Caco-2 (cell line): ENCODE data around the gene LDAH. TPM values are rescaled to one million over a fixed set of nuclear protein-coding genes. Genes with fewer than 3 reads are reported as not detected.
"Not testable (repeated sequence)": the region's sequence is repeated elsewhere in the genome, so short reads cannot be mapped to it uniquely, and the experiment has no call there.

Experiments
- BruUV-seq: library from RNA; stranded (reverse); fragments of 400-500 nt; replicated peaks from 2 replicates; lab custom pipeline; 2021; lab: Mats Ljungman, UMichigan
- CTCF ChIA-PET: fragments of 300-600 bp; sonication (Branson Sonifier 250); formaldehyde crosslinking; loops from one replicate; lab custom pipeline; 2022; ENCODE audit warnings: antibody characterized with exemption; lab: Charles Lee
- POLR2A ChIA-PET: fragments of 300-600 bp; sonication (Branson Sonifier 250); formaldehyde crosslinking; loops from one replicate; lab custom pipeline; 2022; ENCODE audit warnings: antibody characterized with exemption; lab: Charles Lee
- DNase-seq, 2 experiments: peaks; one replicate each; pipeline versions ENCODE4 v3.0.0 to v3.0.0-alpha.2; 2020 to 2022
- H3K27me3 ChIP-seq: replicated peaks from 2 replicates; pipeline ENCODE4 v1.6.0; 2011; ENCODE audit warnings: low read length; ENCODE audit not compliant: control insufficient read depth, insufficient read depth
- H3K36me3 ChIP-seq: 2 replicates; pipeline ENCODE4 v1.5.1; 2011; ENCODE audit warnings: low read length; ENCODE audit not compliant: control insufficient read depth, insufficient read depth
- H3K4me1 ChIP-seq: fragments of 250-450 bp; sonication (Bioruptor Pico); 2 replicates; pipeline ENCODE4 v1.5.1; 2020; ENCODE audit warnings: mild to moderate bottlenecking
- H3K4me3 ChIP-seq: 2 replicates; pipeline ENCODE4 v1.5.1; 2011; ENCODE audit warnings: low read depth, mild to moderate bottlenecking, control low read depth, low read length
- H3K9me3 ChIP-seq: fragments of 250-450 bp; sonication (Bioruptor Pico); 2 replicates; pipeline ENCODE4 v1.5.1; 2020; ENCODE audit warnings: mild to moderate bottlenecking, moderate library complexity
- H3K27ac Mint-ChIP-seq: one replicate; pipeline ENCODE4 v1.8.0; 2022; ENCODE audit warnings: mixed read lengths; ENCODE audit not compliant: unreplicated experiment
- H3K27me3 Mint-ChIP-seq: one replicate; pipeline ENCODE4 v1.8.0; 2022; ENCODE audit warnings: mixed read lengths; ENCODE audit not compliant: insufficient read depth, unreplicated experiment
- H3K36me3 Mint-ChIP-seq: one replicate; pipeline ENCODE4 v1.8.0; 2022; ENCODE audit warnings: mild to moderate bottlenecking, mixed read lengths; ENCODE audit not compliant: insufficient read depth, unreplicated experiment
- H3K4me1 Mint-ChIP-seq: one replicate; pipeline ENCODE4 v1.8.0; 2022; ENCODE audit warnings: low read depth, mixed read lengths; ENCODE audit not compliant: unreplicated experiment
- H3K4me3 Mint-ChIP-seq: one replicate; pipeline ENCODE4 v1.8.0; 2022; ENCODE audit warnings: mild to moderate bottlenecking, moderate library complexity, mixed read lengths; ENCODE audit not compliant: unreplicated experiment
- H3K9me3 Mint-ChIP-seq: one replicate; pipeline ENCODE4 v1.8.0; 2022; ENCODE audit warnings: mixed read lengths; ENCODE audit not compliant: unreplicated experiment
- CTCF ChIP-seq, 2 experiments: fragments of 200-600 bp in 1 of 2; IDR thresholded peaks; 1 replicate in 1 of 2; 2 replicates in 1 of 2; pipeline versions ENCODE4 v1.5.1 to v1.8.0; 2011 to 2022; ENCODE audit warnings: antibody characterized with exemption in 1 of 2, control low read depth in 1 of 2, inconsistent platforms in 1 of 2, low read depth in 1 of 2, low read length in 1 of 2, mild to moderate bottlenecking in 1 of 2, moderate library complexity in 1 of 2; ENCODE audit not compliant: insufficient read depth in 1 of 2, severe bottlenecking in 1 of 2, unreplicated experiment in 1 of 2
- intact Hi-C: fragments of 100-400 bp; cut with micrococcal nuclease; formaldehyde crosslinking; loops from one replicate; pipeline ENCODE4 v1.10.0; 2022; ENCODE audit not compliant: unreplicated experiment
- total RNA-seq: library from RNA; stranded (reverse); gene quantifications from 2 replicates; pipeline ENCODE4 v1.2.3, GENCODE V29; 2022

LDAH gene
- total RNA-seq, 1 experiment from 2014 or later = 40.5 TPM

- Mint-ChIP-seq H3K27ac (no peak overlapping the region), H3K27me3 (no peaks in the 10 kb centered on the region), H3K4me3 (no peak overlapping the region), H3K36me3 (peaks cover 20% of the 10 kb centered on the region), H3K4me1 (peaks cover 6% of the 10 kb centered on the region), H3K9me3 (no peaks in the 10 kb centered on the region)
- H3K36me3 ChIP-seq = no peaks in the 10 kb centered on the region
- H3K9me3 ChIP-seq = no peaks in the 10 kb centered on the region
- no peak for TF ChIP-seq CTCF (IDR thresholded peaks at IDR 0.05; ENCODE audit: insufficient read depth in 1 of 2, low read depth in 1 of 2, low read length in 1 of 2, severe bottlenecking in 1 of 2, unreplicated experiment in 1 of 2)
- no TSS peak for BruUV-seq
- POLR2A ChIA-PET = interaction anchor here (1.4 kb wide), 1 partner anchor 48 kb away, joined by 3 read pairs; no protein-coding TSS in a partner anchor
- CTCF ChIA-PET = no interaction called here
- H3K4me1 ChIP-seq = peaks cover 16% of the 10 kb centered on the region
- no peak overlapping the region for H3K4me3 ChIP-seq
- intact Hi-C loops = no loop called here
- DNase-seq = no peak
- H3K27me3 ChIP-seq = no peaks in the 10 kb centered on the region
Measured at GRCh38 chr2:20723543-20723942, 99.4 kb downstream of the LDAH start.

GRCh38 chr2:20722592-20723240 is 100.2 kb downstream of the LDAH start:
- POLR2A ChIA-PET = interaction anchor here (1.4 kb wide), 1 partner anchor 47 kb away, joined by 3 read pairs; no protein-coding TSS in a partner anchor
- DNase-seq = no peak
- no peaks in the 10 kb centered on the region for H3K27me3 ChIP-seq
- no TSS peak for BruUV-seq
- Mint-ChIP-seq H3K27me3 (no peaks in the 10 kb centered on the region), H3K4me3 (no peak overlapping the region), H3K27ac (no peak overlapping the region), H3K36me3 (peaks cover 14% of the 10 kb centered on the region), H3K9me3 (no peaks in the 10 kb centered on the region), H3K4me1 (no peaks in the 10 kb centered on the region)
- intact Hi-C loops = no loop called here
- H3K36me3 ChIP-seq = no peaks in the 10 kb centered on the region
- no peaks in the 10 kb centered on the region for H3K9me3 ChIP-seq
- peaks cover 10% of the 10 kb centered on the region for H3K4me1 ChIP-seq
- TF ChIP-seq CTCF (IDR thresholded peaks at IDR 0.05; ENCODE audit: insufficient read depth in 1 of 2, low read depth in 1 of 2, low read length in 1 of 2, severe bottlenecking in 1 of 2, unreplicated experiment in 1 of 2) = no peak
- H3K4me3 ChIP-seq = no peak overlapping the region
- CTCF ChIA-PET = interaction anchor here (0.7 kb wide), 1 partner anchor 240 kb away, joined by 4 read pairs; no protein-coding TSS in a partner anchor

- Mint-ChIP-seq H3K36me3 (peaks cover 19% of the 10 kb centered on the region), H3K4me1 (peaks cover 6% of the 10 kb centered on the region), H3K27me3 (no peaks in the 10 kb centered on the region), H3K4me3 (no peak overlapping the region), H3K27ac (no peak overlapping the region), H3K9me3 (peaks cover 13% of the 10 kb centered on the region)
- H3K36me3 ChIP-seq = no peaks in the 10 kb centered on the region
- POLR2A ChIA-PET = no interaction called here
- no peak overlapping the region for H3K4me3 ChIP-seq
- intact Hi-C loops = no loop called here
- no peak for DNase-seq
- CTCF ChIA-PET = no interaction called here
- no peaks in the 10 kb centered on the region for H3K27me3 ChIP-seq
- BruUV-seq = no TSS peak
- TF ChIP-seq CTCF (IDR thresholded peaks at IDR 0.05; ENCODE audit: insufficient read depth in 1 of 2, low read depth in 1 of 2, low read length in 1 of 2, severe bottlenecking in 1 of 2, unreplicated experiment in 1 of 2) = no peak
- no peaks in the 10 kb centered on the region for H3K4me1 ChIP-seq
- H3K9me3 ChIP-seq = no peaks in the 10 kb centered on the region
Measured at GRCh38 chr2:20717641-20718040, 105.3 kb downstream of the LDAH start.

GRCh38 chr2:20716164-20716563 is 106.7 kb downstream of the LDAH start:
- peaks cover 18% of the 10 kb centered on the region for H3K36me3 Mint-ChIP-seq
- BruUV-seq, H3K27me3 Mint-ChIP-seq, H3K4me3 Mint-ChIP-seq, H3K4me3 ChIP-seq, H3K27me3 ChIP-seq, H3K4me1 Mint-ChIP-seq, H3K27ac Mint-ChIP-seq, DNase-seq, POLR2A ChIA-PET, intact Hi-C loops, CTCF ChIA-PET, H3K4me1 ChIP-seq, H3K36me3 ChIP-seq, H3K9me3 ChIP-seq: not testable (repeated sequence)
- H3K9me3 Mint-ChIP-seq = peaks cover 19% of the 10 kb centered on the region

- H3K27me3 ChIP-seq, H3K9me3 ChIP-seq, BruUV-seq, H3K27me3 Mint-ChIP-seq, H3K4me3 ChIP-seq, H3K4me3 Mint-ChIP-seq, H3K4me1 ChIP-seq, DNase-seq, H3K4me1 Mint-ChIP-seq, H3K27ac Mint-ChIP-seq, intact Hi-C loops, POLR2A ChIA-PET, CTCF ChIA-PET, H3K36me3 ChIP-seq: not testable (repeated sequence)
- Mint-ChIP-seq H3K9me3 (peaks cover 19% of the 10 kb centered on the region), H3K36me3 (peaks cover 17% of the 10 kb centered on the region)
Measured at GRCh38 chr2:20714412-20714811, 108.5 kb downstream of the LDAH start.
